K562 (cell line): ENCODE results near the gene RGS3.

Experiments used
- EZH2 ChIP-seq: IDR thresholded peaks from 2 replicates; pipeline ENCODE4 v1.6.1; 2012; ENCODE audit warnings: low read depth, mild to moderate bottlenecking, inconsistent platforms, low read length, borderline replicate concordance
- HMG20B ChIP-seq: fragments of 250-450 bp; sonication (Bioruptor Pico); IDR thresholded peaks from 2 replicates; pipeline ENCODE4 v1.5.0; 2021; ENCODE audit warnings: mild to moderate bottlenecking
- ZNF146 ChIP-seq: IDR thresholded peaks from one replicate; pipeline ENCODE4 v1.6.1; 2018; ENCODE audit warnings: missing compliant biosample characterization; ENCODE audit not compliant: unreplicated experiment
- ZNF184 ChIP-seq: sonication (generic); formaldehyde crosslinking; IDR thresholded peaks from 2 replicates; pipeline ENCODE4 v1.5.0; 2020; ENCODE audit warnings: missing genetic modification reagents
- TF ChIP-seq, protein P1 (sequence below), 2 experiments: fragments of 450-650 bp; IDR thresholded peaks; 2 replicates each; pipeline ENCODE4 v1.6.1; 2016; ENCODE audit warnings: mild to moderate bottlenecking in 2 of 2, borderline replicate concordance in 1 of 2, low read depth in 1 of 2, moderate library complexity in 1 of 2
- TF ChIP-seq, protein P2 (sequence below): fragments of 250-450 bp; sonication (Bioruptor Pico); IDR thresholded peaks from 2 replicates; pipeline ENCODE4 v1.9.0; 2021; ENCODE audit warnings: mild to moderate bottlenecking, inconsistent platforms

DNA sequence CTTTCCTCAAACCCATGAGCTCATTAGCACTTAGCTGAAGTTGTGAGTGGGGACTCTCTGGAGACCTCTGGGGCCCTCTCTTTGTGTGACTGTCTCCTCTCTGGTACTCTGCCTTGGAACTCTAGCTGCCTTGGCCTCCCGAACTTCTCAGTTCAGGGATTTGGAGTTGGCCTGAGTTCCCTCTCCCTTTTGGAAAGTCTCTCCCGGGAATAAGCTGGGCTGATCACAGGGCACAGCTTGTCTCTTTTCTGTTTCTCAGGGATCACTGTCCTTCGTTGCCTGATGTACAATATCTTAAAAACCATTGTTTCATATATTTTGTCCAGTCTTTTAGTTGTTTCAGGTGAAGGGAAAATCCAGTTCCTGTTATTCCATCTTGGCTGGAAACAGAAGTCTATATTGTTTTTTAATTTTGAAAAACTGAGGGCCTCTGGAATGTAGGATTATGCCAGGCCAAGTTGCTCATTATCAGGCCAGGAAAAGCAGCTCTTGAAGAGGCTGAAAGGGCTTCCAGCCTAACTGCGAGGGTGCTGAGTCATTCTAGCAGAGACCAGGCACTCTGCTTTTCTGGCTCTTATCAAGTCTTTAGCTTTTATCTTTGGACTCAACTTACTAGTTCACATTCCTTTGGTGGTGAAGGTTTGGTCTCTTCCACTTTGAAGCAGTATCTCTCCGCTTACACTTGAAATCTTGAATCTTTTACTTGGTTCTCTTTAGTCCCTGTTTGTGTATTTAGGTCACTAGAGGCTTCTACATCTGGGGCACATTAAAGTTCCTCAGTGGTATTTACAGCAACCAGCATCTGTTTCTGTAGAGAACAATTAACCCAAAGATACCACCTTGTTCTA lies 8.4 kb upstream of the RGS3 start:
- TF ChIP-seq, protein P1, sequence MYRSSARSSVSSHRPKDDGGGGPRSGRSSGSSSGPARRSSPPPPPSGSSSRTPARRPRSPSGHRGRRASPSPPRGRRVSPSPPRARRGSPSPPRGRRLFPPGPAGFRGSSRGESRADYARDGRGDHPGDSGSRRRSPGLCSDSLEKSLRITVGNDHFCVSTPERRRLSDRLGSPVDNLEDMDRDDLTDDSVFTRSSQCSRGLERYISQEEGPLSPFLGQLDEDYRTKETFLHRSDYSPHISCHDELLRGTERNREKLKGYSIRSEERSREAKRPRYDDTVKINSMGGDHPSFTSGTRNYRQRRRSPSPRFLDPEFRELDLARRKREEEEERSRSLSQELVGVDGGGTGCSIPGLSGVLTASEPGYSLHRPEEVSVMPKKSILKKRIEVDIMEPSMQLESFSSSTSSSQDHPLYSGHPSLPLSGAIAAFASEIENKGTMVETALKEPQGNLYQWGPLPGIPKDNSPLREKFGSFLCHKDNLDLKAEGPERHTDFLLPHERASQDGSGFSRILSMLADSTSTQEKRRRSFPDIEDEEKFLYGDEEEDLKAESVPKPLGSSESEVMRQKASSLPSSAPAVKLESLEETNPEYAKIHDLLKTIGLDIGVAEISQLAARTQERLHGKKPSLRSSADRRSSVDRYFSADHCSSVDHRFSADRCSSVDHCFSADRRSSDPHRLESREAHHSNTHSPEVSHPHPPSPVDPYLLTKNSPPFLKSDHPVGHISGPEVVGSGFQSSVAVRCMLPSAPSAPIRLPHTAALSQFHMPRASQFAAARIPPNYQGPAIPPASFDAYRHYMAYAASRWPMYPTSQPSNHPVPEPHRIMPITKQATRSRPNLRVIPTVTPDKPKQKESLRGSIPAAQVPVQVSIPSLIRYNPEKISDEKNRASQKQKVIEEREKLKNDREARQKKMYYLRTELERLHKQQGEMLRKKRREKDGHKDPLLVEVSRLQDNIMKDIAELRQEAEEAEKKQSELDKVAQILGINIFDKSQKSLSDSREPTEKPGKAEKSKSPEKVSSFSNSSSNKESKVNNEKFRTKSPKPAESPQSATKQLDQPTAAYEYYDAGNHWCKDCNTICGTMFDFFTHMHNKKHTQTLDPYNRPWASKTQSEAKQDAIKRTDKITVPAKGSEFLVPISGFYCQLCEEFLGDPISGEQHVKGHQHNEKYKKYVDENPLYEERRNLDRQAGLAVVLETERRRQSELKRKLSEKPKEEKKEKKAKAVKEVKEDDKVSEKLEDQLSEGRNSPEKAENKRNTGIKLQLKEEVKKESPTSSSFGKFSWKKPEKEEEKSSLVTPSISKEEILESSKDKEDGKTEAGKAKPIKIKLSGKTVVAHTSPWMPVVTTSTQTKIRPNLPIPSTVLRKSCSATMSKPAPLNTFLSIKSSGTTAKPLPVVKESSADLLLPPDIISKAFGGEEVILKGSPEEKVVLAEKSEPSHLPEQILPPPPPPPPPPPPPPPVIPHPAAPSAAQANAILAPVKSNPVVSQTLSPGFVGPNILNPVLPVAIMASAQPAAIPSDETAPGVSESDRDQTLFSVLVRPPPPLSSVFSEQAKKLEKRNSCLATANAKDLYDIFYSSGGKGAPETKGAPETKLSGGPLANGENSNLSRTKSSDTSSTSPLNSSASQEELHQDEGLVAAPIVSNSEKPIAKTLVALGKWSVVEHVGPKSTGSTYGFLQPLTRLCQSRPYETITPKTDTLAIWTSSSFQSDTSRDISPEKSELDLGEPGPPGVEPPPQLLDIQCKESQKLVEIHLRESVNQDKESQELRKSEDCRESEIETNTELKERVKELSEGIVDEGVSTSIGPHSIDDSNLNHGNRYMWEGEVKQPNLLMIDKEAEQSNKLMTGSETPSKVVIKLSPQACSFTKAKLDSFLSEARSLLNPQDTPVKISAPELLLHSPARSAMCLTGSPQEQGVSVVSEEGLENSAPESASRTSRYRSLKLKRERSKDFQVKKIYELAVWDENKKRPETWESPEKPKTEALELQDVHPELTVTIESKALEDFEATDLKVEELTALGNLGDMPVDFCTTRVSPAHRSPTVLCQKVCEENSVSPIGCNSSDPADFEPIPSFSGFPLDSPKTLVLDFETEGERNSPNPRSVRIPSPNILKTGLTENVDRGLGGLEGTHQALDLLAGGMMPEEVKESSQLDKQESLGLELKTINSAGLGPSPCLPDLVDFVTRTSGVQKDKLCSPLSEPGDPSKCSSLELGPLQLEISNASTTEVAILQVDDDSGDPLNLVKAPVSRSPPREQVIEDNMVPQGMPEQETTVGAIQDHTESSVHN (IDR thresholded peaks at IDR 0.05; ENCODE audit: borderline replicate concordance in 1 of 2, low read depth in 1 of 2) = no peak
- TF ChIP-seq EZH2 = no peak
- TF ChIP-seq, protein P2, sequence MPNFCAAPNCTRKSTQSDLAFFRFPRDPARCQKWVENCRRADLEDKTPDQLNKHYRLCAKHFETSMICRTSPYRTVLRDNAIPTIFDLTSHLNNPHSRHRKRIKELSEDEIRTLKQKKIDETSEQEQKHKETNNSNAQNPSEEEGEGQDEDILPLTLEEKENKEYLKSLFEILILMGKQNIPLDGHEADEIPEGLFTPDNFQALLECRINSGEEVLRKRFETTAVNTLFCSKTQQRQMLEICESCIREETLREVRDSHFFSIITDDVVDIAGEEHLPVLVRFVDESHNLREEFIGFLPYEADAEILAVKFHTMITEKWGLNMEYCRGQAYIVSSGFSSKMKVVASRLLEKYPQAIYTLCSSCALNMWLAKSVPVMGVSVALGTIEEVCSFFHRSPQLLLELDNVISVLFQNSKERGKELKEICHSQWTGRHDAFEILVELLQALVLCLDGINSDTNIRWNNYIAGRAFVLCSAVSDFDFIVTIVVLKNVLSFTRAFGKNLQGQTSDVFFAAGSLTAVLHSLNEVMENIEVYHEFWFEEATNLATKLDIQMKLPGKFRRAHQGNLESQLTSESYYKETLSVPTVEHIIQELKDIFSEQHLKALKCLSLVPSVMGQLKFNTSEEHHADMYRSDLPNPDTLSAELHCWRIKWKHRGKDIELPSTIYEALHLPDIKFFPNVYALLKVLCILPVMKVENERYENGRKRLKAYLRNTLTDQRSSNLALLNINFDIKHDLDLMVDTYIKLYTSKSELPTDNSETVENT (CRISPR knock-in tag) = no peak
- no peak for TF ChIP-seq HMG20B (CRISPR knock-in tag)
- TF ChIP-seq ZNF146 (CRISPR knock-in tag) = no peak
- TF ChIP-seq ZNF184 = no peak
